Measurements from ENCODE around the gene SSU72. TPM values are rescaled to one million over a fixed set of nuclear protein-coding genes. Genes with fewer than 3 reads are reported as not detected.

Gene SSU72
- total RNA-seq, 6 donors from 2014 or later = 122 to 174 (median 146) TPM

DNA sequence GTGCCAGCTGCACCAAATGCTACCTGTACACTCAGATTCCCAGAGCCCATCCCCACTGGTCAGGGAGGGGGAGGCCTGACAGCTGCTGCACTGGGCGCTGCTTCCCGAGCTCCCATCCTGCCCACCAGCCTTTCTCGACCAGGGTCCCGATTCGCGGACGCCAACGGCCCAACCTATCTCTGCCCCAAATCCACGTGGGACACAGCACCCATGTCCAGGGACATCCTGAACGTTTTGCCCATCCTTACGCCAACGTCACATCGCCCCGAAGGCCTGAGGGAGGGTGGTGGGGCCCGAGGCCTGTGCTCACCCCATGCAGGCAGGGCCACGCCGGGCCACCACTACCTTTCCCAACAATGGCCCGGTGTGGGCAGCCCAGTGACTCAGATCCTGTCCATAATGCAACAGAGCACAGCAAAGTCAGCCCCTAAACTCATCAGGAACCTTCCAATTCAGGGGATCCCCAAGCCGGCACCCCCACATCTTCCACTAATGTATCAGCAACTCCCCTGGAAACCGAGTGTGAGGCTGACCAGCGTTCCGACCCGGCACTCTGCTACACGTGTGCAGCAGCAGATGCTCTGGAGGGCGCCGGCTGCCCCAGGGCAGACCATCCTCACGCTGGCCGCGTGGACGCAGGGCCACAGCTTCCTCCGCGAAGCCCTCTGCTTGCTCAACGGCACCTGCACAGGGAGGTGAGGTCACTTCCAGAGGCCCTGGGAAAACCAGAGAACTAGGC, 23.0 kb downstream of the SSU72 start:
- Histone ChIP-seq H3K27me3 (no peaks in the 10 kb centered on the region), H3K36me3 (peaks cover 0 to 12% (median 4%) of the 10 kb centered on the region in 4 donors), H3K4me1 (peaks cover 0 to 10% (median 4%) of the 10 kb centered on the region in 4 donors), H3K27ac (peak overlapping the region in 1 of 4 donors; percentile 25), H3K4me3 (no peak overlapping the region), H3K9me3 (no peaks in the 10 kb centered on the region)
- no peak for ATAC-seq (ENCODE audit: low FRiP score in 2 of 2)
- WGBS, 2 donors = 90 to 94% methylated on average over 20 to 33 of the region's 33 CpGs
- peak in 1 of 2 donors; percentile 61 for DNase-seq
- TF ChIP-seq POLR2AphosphoS5 (IDR thresholded peaks at IDR 0.05) (no peak), EP300 (IDR thresholded peaks at IDR 0.05) (no peak), POLR2A (IDR thresholded peaks at IDR 0.05) (no peak)
- TF ChIP-seq, protein P1, sequence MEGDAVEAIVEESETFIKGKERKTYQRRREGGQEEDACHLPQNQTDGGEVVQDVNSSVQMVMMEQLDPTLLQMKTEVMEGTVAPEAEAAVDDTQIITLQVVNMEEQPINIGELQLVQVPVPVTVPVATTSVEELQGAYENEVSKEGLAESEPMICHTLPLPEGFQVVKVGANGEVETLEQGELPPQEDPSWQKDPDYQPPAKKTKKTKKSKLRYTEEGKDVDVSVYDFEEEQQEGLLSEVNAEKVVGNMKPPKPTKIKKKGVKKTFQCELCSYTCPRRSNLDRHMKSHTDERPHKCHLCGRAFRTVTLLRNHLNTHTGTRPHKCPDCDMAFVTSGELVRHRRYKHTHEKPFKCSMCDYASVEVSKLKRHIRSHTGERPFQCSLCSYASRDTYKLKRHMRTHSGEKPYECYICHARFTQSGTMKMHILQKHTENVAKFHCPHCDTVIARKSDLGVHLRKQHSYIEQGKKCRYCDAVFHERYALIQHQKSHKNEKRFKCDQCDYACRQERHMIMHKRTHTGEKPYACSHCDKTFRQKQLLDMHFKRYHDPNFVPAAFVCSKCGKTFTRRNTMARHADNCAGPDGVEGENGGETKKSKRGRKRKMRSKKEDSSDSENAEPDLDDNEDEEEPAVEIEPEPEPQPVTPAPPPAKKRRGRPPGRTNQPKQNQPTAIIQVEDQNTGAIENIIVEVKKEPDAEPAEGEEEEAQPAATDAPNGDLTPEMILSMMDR (IDR thresholded peaks at IDR 0.05) = no peak

DNA sequence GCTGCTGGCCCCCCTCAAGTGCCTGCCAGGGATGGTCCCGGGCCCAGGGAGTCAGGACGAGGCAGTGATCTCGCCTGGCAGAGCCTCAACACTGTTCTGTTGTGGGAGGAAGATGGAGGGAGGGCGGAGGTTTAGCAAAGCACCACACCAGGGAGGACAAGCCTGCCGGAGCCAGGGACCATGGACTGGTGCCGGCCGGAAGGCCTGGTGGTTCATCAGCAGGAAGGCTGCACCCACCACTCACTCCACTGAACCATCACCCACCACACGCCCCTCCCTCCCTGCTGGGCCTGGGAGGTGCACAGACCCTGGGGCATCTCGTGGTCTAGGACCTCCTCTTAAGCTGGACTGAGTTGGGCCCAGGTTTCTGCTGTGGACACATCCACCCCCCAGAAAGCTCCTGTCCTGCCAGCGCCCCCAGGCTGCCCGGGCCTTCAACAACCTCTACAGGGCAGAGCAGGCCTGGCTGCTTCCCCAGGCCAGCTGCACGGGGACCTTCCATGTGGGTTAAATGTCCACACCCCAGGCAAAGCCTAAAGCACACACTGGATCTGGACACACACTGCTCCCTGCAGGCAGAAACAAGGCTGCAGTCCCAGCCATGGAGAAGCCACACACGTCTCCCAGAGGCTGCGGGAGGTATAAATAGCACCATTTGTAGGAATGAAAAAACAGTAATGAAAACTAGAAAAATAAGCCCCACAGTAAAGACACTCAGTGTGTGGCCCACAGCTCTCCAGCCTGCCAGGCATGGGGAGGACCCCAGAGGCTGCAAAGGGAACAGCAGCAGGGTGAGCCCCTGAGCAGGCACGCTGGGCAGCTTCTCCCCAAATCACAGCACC, 23.9 kb downstream of the SSU72 start:
- TF ChIP-seq EP300 (IDR thresholded peaks at IDR 0.05) (no peak), POLR2AphosphoS5 (IDR thresholded peaks at IDR 0.05) (no peak), POLR2A (IDR thresholded peaks at IDR 0.05) (no peak)
- TF ChIP-seq, protein P1 (IDR thresholded peaks at IDR 0.05) = peak in 1 of 6 experiments; percentile 9
- H3K9me3 ChIP-seq = no peaks in the 10 kb centered on the region
- WGBS, 2 donors = 70 to 82% methylated on average over 11 to 15 of the region's 15 CpGs
- H3K27me3 ChIP-seq = no peaks in the 10 kb centered on the region
- peak in 1 of 2 donors; percentile 55 for DNase-seq
- peak in 1 of 2 donors; percentile 31 for ATAC-seq (ENCODE audit: low FRiP score in 2 of 2)
- peaks cover 0 to 10% (median 4%) of the 10 kb centered on the region in 4 donors for H3K4me1 ChIP-seq
- H3K36me3 ChIP-seq = peaks cover 0 to 12% (median 6%) of the 10 kb centered on the region in 4 donors
- peak overlapping the region in 3 of 4 donors; percentile 17 to 33 (median 25) for H3K27ac ChIP-seq
- H3K4me3 ChIP-seq = no peak overlapping the region

DNA sequence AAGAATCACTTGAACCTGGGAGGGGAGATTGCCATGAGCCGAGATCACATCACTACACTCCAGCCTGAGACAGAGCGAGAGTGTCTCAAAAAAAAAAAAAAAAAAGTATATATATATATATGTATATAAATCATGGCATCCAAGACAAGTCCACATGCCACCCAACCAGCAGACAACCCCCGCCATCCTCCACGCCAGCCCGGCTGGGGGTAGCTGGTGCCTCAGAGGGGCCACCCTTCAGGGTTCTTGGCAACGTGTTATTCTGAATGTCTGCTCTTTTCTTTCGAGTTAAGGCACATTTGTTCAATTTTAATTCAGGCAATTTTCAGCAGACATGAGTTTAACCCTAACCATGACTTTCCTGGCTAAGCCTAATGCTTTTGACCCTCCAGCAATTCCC, 24.6 kb downstream of the SSU72 start:
- H3K36me3 ChIP-seq = peaks cover 0 to 8% (median 3%) of the 10 kb centered on the region in 4 donors
- ATAC-seq (ENCODE audit: low FRiP score in 2 of 2) (no peak), DNase-seq (peak in 1 of 2 donors; percentile 55)
- peaks cover 0 to 8% (median 4%) of the 10 kb centered on the region in 4 donors for H3K4me1 ChIP-seq
- no peak for TF ChIP-seq EP300 (IDR thresholded peaks at IDR 0.05)
- TF ChIP-seq, protein P1 (IDR thresholded peaks at IDR 0.05) = no peak
- H3K27me3 ChIP-seq = no peaks in the 10 kb centered on the region
- H3K27ac ChIP-seq = peak overlapping the region in 1 of 4 donors; percentile 17
- no peak overlapping the region for H3K4me3 ChIP-seq
- H3K9me3 ChIP-seq = no peaks in the 10 kb centered on the region
- WGBS, 2 donors = 81 to 84% methylated on average over 7 of the region's 7 CpGs

DNA sequence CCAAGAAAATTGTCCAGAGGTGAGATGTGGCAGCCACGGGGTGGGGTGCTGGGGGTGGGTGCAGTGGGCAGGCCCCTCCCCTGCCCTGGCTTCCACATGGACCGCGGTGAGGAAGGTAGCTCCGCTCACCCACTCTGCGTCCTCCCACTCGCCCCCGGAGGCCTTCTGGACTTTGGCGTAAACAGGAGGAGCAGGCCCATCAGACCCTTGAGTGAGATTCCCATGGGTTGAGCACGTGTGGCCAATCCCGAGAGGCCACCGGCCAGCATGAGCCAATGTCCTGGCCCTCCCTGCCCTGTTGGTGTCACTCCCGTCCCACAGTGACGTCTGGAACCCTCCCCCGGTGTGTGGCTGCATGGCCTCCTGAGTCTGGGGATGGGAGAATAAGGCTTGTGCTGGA, 26.1 kb downstream of the SSU72 start:
- Histone ChIP-seq H3K4me3 (no peak overlapping the region), H3K36me3 (peaks cover 0 to 8% (median 3%) of the 10 kb centered on the region in 4 donors), H3K27ac (no peak overlapping the region), H3K9me3 (no peaks in the 10 kb centered on the region), H3K27me3 (no peaks in the 10 kb centered on the region), H3K4me1 (peaks cover 0 to 3% (median 0%) of the 10 kb centered on the region in 4 donors)
- DNase-seq = peak in 1 of 2 donors; percentile 53
- 85 to 86% methylated on average over 7 to 10 of the region's 14 CpGs for WGBS, 2 donors
- ATAC-seq (ENCODE audit: low FRiP score in 2 of 2) = peak in 1 of 2 donors; percentile 1
- TF ChIP-seq EP300 (IDR thresholded peaks at IDR 0.05) = no peak
- TF ChIP-seq POLR2AphosphoS5 (IDR thresholded peaks at IDR 0.05) = peak in 1 of 2 donors; percentile 11

DNA sequence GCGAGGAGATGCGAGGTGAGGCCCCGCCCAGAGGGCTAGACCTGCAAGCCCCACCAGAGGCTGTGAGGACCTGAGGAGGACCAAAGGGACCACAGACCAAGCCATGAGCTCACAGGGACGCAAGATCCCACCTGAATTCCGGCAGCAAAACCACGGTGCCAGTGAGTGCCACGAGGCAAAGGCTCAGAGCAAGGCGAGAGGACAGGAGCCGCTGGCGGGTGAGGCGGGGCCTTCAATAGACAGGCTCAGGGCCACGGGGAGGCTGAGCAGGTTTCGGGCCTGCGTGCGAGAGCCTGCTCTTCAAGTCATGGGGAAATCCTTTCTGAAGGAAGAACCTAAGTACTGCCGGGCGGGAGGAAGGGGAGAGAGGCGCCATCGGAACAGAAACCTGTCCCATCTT, 27.2 kb downstream of the SSU72 start:
- WGBS, 2 donors = 93 to 97% methylated on average over 16 to 19 of the region's 19 CpGs
- TF ChIP-seq POLR2A (IDR thresholded peaks at IDR 0.05) = no peak
- no peak for TF ChIP-seq EP300 (IDR thresholded peaks at IDR 0.05)
- TF ChIP-seq, protein P1 (IDR thresholded peaks at IDR 0.05) = no peak
- no peak for TF ChIP-seq POLR2AphosphoS5 (IDR thresholded peaks at IDR 0.05)
- ATAC-seq (ENCODE audit: low FRiP score in 2 of 2) (no peak), DNase-seq (peak in 1 of 2 donors; percentile 67)
- Histone ChIP-seq H3K27ac (no peak overlapping the region), H3K27me3 (no peaks in the 10 kb centered on the region), H3K4me1 (peaks cover 0 to 3% (median 0%) of the 10 kb centered on the region in 4 donors), H3K9me3 (no peaks in the 10 kb centered on the region), H3K4me3 (no peak overlapping the region), H3K36me3 (peaks cover 0 to 19% (median 12%) of the 10 kb centered on the region in 4 donors)
